IMR-90 (cell line): ENCODE results near the gene BTF3.

Experiments
- BHLHE40 ChIP-seq: fragments of 150-350 bp; IDR thresholded peaks from 2 replicates; pipeline ENCODE4 v1.6.1; 2016; ENCODE audit warnings: mild to moderate bottlenecking, low read depth, low read length
- CHD1 ChIP-seq: IDR thresholded peaks from 2 replicates; pipeline ENCODE4 v1.6.1; 2012; ENCODE audit warnings: low read depth, low read length, improper control_type of control experiment
- CTCF ChIP-seq: conservative IDR thresholded peaks from 2 replicates; pipeline ENCODE4 v1.5.1; 2012; ENCODE audit warnings: mild to moderate bottlenecking, low read depth, low read length, improper control_type of control experiment
- ELK1 ChIP-seq: fragments of 150-350 bp; IDR thresholded peaks from 2 replicates; pipeline ENCODE4 v1.6.1; 2016; ENCODE audit warnings: low read depth, mild to moderate bottlenecking, low read length, moderate library complexity, borderline replicate concordance
- FOS ChIP-seq: fragments of 150-350 bp; IDR thresholded peaks from 2 replicates; pipeline ENCODE4 v1.6.1; 2016; ENCODE audit warnings: low read depth, low read length
- MAFK ChIP-seq: IDR thresholded peaks from 2 replicates; pipeline ENCODE4 v1.6.1; 2012; ENCODE audit warnings: low read depth, low read length, improper control_type of control experiment
- POLR2A ChIP-seq: IDR thresholded peaks from 2 replicates; pipeline ENCODE4 v1.6.1; 2012; ENCODE audit warnings: mild to moderate bottlenecking, low read depth, low read length
- RAD21 ChIP-seq: IDR thresholded peaks from 2 replicates; pipeline ENCODE4 v1.6.1; 2012; ENCODE audit warnings: low read length, improper control_type of control experiment
- RFX5 ChIP-seq: IDR thresholded peaks from 2 replicates; pipeline ENCODE4 v1.8.0; 2012; ENCODE audit warnings: low read depth, mild to moderate bottlenecking, low read length, moderate library complexity
- SMC3 ChIP-seq: fragments of 150-350 bp; IDR thresholded peaks from 2 replicates; pipeline ENCODE4 v1.6.1; 2016; ENCODE audit warnings: low read depth, mild to moderate bottlenecking, antibody characterized with exemption, low read length, moderate library complexity
- TF ChIP-seq, protein P1 (sequence below): fragments of 150-350 bp; IDR thresholded peaks from 2 replicates; pipeline ENCODE4 v1.6.1; 2017; ENCODE audit warnings: mild to moderate bottlenecking, antibody characterized with exemption, low read length, low read depth

DNA sequence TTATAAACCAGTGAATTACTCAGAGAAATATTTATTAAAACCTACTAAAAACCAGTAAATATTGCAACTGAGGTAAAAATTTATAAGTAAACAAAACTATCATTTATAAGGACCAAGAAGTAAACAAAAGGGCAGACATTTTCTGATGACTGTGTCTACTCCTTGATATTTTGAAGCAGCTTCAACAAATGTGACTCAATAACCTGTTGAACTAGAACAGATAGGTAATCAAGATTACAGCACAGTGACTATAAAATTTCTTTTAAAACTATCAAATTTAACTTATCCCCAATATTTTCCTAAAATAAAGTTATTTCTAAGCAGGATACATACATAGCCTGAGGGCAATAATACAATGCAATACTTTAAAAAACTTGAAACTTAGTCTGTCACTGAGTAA, 54.4 kb downstream of the BTF3 start:
- TF ChIP-seq CTCF (no peak), POLR2A (no peak), RFX5 (no peak), BHLHE40 (no peak), FOS (no peak), MAFK (no peak), ELK1 (no peak), RAD21 (no peak), SMC3 (no peak), CHD1 (no peak)
- TF ChIP-seq, protein P1, sequence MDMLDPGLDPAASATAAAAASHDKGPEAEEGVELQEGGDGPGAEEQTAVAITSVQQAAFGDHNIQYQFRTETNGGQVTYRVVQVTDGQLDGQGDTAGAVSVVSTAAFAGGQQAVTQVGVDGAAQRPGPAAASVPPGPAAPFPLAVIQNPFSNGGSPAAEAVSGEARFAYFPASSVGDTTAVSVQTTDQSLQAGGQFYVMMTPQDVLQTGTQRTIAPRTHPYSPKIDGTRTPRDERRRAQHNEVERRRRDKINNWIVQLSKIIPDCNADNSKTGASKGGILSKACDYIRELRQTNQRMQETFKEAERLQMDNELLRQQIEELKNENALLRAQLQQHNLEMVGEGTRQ: no peak
